Omental fat pad (tissue), 4 donors: ENCODE results near the gene FCER1G. TPM values are rescaled to one million over a fixed set of nuclear protein-coding genes. Genes with fewer than 3 reads are reported as not detected.

ENCODE experiments used
- ATAC-seq: fragments of 150-250 bp; one replicate; pipeline ENCODE4 v1.9.1; 2016; ENCODE audit warnings: mild to moderate bottlenecking, moderate library complexity; ENCODE audit not compliant: low FRiP score
- DNase-seq: peaks from one replicate; pipeline ENCODE4 v3.0.0-alpha.2; 2019; ENCODE audit warnings: low spot score
- total RNA-seq, 4 donors: library from RNA; depleted of rRNA; stranded (reverse); fragments of >200 nt; gene quantifications; one replicate each; pipeline ENCODE4 v1.1.0, GENCODE V29; 2016
- TF ChIP-seq, protein P1 (sequence below), 3 donors: fragments of 450-650 bp; IDR thresholded peaks; one replicate each; pipeline ENCODE4 v1.5.1; 2016 to 2017; ENCODE audit warnings: antibody characterized with exemption in 3 of 3, mild to moderate bottlenecking in 3 of 3, moderate library complexity in 2 of 3

FCER1G gene
- total RNA-seq, 4 donors from 2014 or later: 96.3 to 346 (median 179) TPM

DNA sequence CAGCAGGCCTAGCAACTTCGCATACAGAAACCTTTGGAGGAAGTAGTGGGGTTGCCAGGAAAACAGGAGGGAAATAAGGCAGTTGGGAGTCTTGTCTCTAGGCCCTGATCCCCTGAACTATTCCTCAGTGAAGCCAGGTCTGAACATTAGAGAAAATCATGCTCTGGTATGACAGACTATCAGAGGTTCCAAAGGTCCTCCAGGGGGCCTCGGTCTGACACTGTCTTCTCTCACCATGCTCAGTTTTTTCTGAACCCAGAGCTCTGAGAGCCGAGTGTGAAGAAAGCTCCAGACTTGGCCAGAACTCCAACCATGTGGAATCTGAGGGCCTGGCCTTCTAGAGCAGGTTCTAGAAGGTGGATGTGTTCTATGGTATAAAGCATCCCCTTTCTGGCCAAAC is 14.8 kb downstream of the FCER1G start:
- DNase-seq (no peak), ATAC-seq (no peak)
- TF ChIP-seq, protein P1, sequence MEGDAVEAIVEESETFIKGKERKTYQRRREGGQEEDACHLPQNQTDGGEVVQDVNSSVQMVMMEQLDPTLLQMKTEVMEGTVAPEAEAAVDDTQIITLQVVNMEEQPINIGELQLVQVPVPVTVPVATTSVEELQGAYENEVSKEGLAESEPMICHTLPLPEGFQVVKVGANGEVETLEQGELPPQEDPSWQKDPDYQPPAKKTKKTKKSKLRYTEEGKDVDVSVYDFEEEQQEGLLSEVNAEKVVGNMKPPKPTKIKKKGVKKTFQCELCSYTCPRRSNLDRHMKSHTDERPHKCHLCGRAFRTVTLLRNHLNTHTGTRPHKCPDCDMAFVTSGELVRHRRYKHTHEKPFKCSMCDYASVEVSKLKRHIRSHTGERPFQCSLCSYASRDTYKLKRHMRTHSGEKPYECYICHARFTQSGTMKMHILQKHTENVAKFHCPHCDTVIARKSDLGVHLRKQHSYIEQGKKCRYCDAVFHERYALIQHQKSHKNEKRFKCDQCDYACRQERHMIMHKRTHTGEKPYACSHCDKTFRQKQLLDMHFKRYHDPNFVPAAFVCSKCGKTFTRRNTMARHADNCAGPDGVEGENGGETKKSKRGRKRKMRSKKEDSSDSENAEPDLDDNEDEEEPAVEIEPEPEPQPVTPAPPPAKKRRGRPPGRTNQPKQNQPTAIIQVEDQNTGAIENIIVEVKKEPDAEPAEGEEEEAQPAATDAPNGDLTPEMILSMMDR (IDR thresholded peaks at IDR 0.05): no peak

DNA sequence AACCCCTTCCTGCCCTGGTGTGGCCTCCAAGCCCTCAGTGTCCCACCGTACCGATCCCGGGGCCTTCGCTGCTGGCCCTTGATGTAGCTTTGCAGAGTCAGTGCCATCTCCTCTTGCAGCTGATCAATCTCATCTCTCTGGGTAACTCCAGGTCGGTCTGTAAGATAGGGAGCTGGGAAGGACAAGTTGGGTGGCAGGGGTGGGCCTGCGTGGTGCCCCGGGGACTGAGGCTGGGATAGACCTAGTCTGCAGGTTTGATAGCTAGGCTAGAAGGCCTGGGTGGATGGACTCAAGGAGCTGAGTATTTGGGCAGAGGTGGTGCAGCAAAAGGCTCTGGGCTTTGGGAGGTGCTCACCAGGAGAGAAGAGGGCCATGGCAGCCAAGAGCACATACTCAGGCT is 15.7 kb downstream of the FCER1G start:
- TF ChIP-seq, protein P1 (IDR thresholded peaks at IDR 0.05): no peak
- ATAC-seq: no peak
- DNase-seq: no peak

DNA sequence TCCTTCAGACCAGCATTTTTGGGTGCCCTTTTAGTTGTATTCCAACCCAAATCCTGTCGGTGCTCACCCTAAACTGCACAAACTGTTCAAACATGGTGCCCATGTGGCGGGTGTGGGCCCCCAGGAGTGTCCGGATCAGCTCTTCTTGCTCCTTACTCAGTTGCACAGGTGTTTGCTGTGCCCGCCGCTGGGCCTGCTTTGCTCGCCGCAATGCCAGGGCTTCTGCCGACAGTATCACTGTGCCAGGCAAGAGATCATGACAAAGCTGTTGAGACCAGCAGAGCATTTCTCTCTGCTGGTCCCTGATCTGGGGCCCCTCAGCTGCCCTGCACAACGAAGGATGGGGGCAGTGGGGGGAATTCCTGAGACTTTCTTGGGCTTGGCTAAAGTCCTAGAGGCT is 18.0 kb downstream of the FCER1G start:
- no peak for DNase-seq
- ATAC-seq: no peak

GRCh38 chr1:161235957-161236775 is 21.1 kb downstream of the FCER1G start:
- TF ChIP-seq, protein P1 (IDR thresholded peaks at IDR 0.05): no peak
- ATAC-seq: no peak
- DNase-seq: no peak

More for the DNA sequence above, 18.0 kb downstream of the FCER1G start:
- TF ChIP-seq, protein P1 (IDR thresholded peaks at IDR 0.05): no peak

- no peak for ATAC-seq
- TF ChIP-seq, protein P1 (IDR thresholded peaks at IDR 0.05): no peak
Observed at GRCh38 chr1:161238039-161238473, 23.0 kb downstream of the FCER1G start, which contains the start of gene NR1I3. NR1I3 (minus strand) TSS chr1:161238203; CDS start chr1:161236565, 1,638 bp downstream.

DNA sequence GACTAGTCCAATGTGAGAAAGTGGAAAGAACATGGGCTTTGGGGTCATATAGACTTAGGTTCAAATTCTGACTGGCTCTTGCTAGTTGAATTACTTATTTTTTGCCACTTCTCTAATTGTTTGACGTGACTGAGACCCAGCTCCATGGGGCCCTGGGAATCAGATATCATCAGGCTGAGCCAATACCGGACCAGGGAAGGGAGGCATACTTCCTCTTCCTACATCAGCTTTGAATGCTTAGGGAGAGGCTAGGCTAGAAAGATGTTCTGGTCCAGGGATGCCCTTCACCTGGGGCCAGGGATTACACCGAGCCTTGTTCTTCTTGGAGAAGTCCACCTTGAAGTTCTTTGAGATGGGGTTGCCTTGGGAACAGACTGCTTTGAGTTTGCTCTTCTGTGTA is 26.6 kb downstream of the FCER1G start:
- ATAC-seq (no peak), DNase-seq (no peak)
- TF ChIP-seq, protein P1 (IDR thresholded peaks at IDR 0.05): no peak

More at GRCh38 chr1:161238039-161238473, 23.0 kb downstream of the FCER1G start, which contains the start of gene NR1I3:
- DNase-seq: no peak

GRCh38 chr1:161242313-161242712 is 27.2 kb downstream of the FCER1G start:
- no peak for ATAC-seq
- TF ChIP-seq, protein P1 (IDR thresholded peaks at IDR 0.05): no peak

More at GRCh38 chr1:161242313-161242712, 27.2 kb downstream of the FCER1G start:
- no peak for DNase-seq
